Fibroblast of villous mesenchyme (primary cell): ENCODE results near the gene MYDGF. TPM values are rescaled to one million over a fixed set of nuclear protein-coding genes. Genes with fewer than 3 reads are reported as not detected.
"Not testable (repeated sequence)": the region's sequence is repeated elsewhere in the genome, so short reads cannot be mapped to it uniquely, and the experiment has no call there.

Source experiments
- DNase-seq: peaks from one replicate; pipeline ENCODE4 v3.0.0-alpha.2; 2010; ENCODE audit warnings: low read depth
- H3K4me3 ChIP-seq: 2 replicates; pipeline ENCODE4 v1.5.1; 2011; ENCODE audit warnings: low read depth, mild to moderate bottlenecking, low read length
- CTCF ChIP-seq: IDR thresholded peaks from 2 replicates; pipeline ENCODE4 v1.5.1; 2012; ENCODE audit warnings: low read depth, mild to moderate bottlenecking, low read length; ENCODE audit not compliant: insufficient read depth
- total RNA-seq: library from RNA; depleted of rRNA; stranded (reverse); fragments of >200 nt; gene quantifications from 2 replicates; pipeline ENCODE4 v1.2.3, GENCODE V29; 2012

Gene MYDGF
- total RNA-seq, 1 donor = 179 TPM

GRCh38 chr19:4688587-4688986 is 18.4 kb upstream of the MYDGF start:
- no peak for TF ChIP-seq CTCF
- no peak overlapping the region for H3K4me3 ChIP-seq
- no peak for DNase-seq

GRCh38 chr19:4687396-4687795 is 17.3 kb upstream of the MYDGF start:
- DNase-seq = no peak
- no peak for TF ChIP-seq CTCF
- no peak overlapping the region for H3K4me3 ChIP-seq

- TF ChIP-seq CTCF = no peak
- no peak overlapping the region for H3K4me3 ChIP-seq
- no peak for DNase-seq
Observed at GRCh38 chr19:4686700-4687099, 16.6 kb upstream of the MYDGF start.

- H3K4me3 ChIP-seq = no peak overlapping the region
- TF ChIP-seq CTCF = no peak
- DNase-seq = no peak
Observed at GRCh38 chr19:4684312-4685095, 14.4 kb upstream of the MYDGF start.

GRCh38 chr19:4682417-4683200 is 12.5 kb upstream of the MYDGF start:
- TF ChIP-seq CTCF = no peak
- no peak for DNase-seq
- H3K4me3 ChIP-seq = no peak overlapping the region

- DNase-seq, H3K4me3 ChIP-seq: not testable (repeated sequence)
Observed at GRCh38 chr19:4680021-4680420, 9.9 kb upstream of the MYDGF start.
